Glutamatergic neuron (in vitro differentiated cells): ENCODE results near the gene PFN2. TPM values are rescaled to one million over a fixed set of nuclear protein-coding genes. Genes with fewer than 3 reads are reported as not detected.

ENCODE experiments used
- DNase-seq: peaks from one replicate; pipeline ENCODE4 v3.0.0; 2022
- H3K27ac Mint-ChIP-seq: one replicate; pipeline ENCODE4 v1.8.0; 2020; ENCODE audit warnings: mild to moderate bottlenecking, mixed read lengths, inconsistent platforms; ENCODE audit not compliant: unreplicated experiment
- H3K27me3 Mint-ChIP-seq: one replicate; pipeline ENCODE4 v1.8.0; 2020; ENCODE audit warnings: mild to moderate bottlenecking, moderate library complexity, mixed read lengths, inconsistent platforms; ENCODE audit not compliant: unreplicated experiment
- H3K36me3 Mint-ChIP-seq: one replicate; pipeline ENCODE4 v1.8.0; 2020; ENCODE audit warnings: mild to moderate bottlenecking, mixed read lengths, inconsistent platforms; ENCODE audit not compliant: unreplicated experiment
- H3K4me1 Mint-ChIP-seq: one replicate; pipeline ENCODE4 v1.8.0; 2020; ENCODE audit warnings: mild to moderate bottlenecking, low read depth, mixed read lengths, inconsistent platforms; ENCODE audit not compliant: unreplicated experiment
- H3K4me3 Mint-ChIP-seq: one replicate; pipeline ENCODE4 v1.8.0; 2020; ENCODE audit warnings: mild to moderate bottlenecking, mixed read lengths, inconsistent platforms; ENCODE audit not compliant: unreplicated experiment
- H3K9me3 Mint-ChIP-seq: one replicate; pipeline ENCODE4 v1.8.0; 2020; ENCODE audit warnings: mild to moderate bottlenecking, moderate library complexity, mixed read lengths, inconsistent platforms; ENCODE audit not compliant: unreplicated experiment
- total RNA-seq: library from RNA; stranded (reverse); fragmentation: NEBNext Ultra II Directional; extraction: Animal tissue kit (Norgen Biotek cat#: 25700); gene quantifications from one replicate; pipeline ENCODE4 v1.2.1, GENCODE V29; 2021; ENCODE audit not compliant: unreplicated experiment
- TF ChIP-seq, protein P1 (sequence below): fragments of 200-600 bp; sonication (generic); IDR thresholded peaks from one replicate; pipeline ENCODE4 v1.5.0; 2021; ENCODE audit not compliant: partially characterized antibody, unreplicated experiment

Gene PFN2
- total RNA-seq, 1 donor from 2014 or later: 364 TPM

DNA sequence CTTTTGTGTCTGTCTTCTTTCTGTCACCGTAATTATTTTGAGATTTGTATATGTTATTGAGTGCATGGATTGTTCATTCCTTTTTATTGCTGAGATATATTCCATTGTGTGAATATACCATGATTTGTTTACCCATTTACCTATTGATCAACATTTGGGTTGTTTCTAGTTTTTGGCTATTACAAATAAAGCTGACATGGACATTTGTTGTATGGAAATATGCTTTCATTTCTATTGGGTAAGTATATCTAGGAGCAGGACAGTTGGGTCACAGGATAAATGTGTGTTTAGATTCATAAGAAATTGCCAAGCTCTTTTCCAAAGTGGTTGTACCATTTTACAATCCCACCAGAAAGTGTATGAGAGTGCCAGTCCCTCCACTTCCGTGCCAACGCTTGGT, 51.2 kb downstream of the PFN2 start:
- Mint-ChIP-seq H3K36me3 (no peaks in the 10 kb centered on the region), H3K4me1 (no peaks in the 10 kb centered on the region)

DNA sequence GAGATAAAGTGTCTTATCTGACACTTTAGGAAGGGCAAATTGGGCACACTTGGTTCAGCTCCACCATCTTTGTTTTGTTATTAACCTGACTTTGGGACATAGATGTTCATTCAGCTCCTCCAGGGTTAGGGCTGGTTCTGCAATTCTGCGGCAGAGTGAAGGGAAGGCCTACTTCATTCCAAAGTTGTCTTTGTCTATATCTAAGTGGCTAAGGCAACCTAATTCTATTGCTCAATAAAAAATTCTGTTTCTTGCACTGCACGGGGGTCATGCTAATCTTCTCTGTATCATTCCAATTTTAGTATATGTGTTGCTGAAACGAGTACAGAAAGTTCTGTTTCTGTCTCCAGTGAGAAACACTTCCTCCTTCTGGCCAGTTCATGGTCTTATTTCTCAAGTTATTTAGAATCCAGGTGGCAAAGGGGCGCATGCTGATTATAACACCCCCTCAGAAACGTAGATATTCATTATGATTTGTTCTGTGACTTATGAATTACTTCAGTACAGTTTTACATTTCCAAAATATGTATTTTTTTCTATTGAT, 53.5 kb downstream of the PFN2 start:
- H3K36me3 Mint-ChIP-seq: no peaks in the 10 kb centered on the region
- no peaks in the 10 kb centered on the region for H3K4me1 Mint-ChIP-seq
- H3K27me3 Mint-ChIP-seq: peaks cover 2% of the 10 kb centered on the region
- no peaks in the 10 kb centered on the region for H3K9me3 Mint-ChIP-seq
- no peak for DNase-seq
- H3K4me3 Mint-ChIP-seq: no peak overlapping the region
- H3K27ac Mint-ChIP-seq: no peak overlapping the region
- TF ChIP-seq, protein P1, sequence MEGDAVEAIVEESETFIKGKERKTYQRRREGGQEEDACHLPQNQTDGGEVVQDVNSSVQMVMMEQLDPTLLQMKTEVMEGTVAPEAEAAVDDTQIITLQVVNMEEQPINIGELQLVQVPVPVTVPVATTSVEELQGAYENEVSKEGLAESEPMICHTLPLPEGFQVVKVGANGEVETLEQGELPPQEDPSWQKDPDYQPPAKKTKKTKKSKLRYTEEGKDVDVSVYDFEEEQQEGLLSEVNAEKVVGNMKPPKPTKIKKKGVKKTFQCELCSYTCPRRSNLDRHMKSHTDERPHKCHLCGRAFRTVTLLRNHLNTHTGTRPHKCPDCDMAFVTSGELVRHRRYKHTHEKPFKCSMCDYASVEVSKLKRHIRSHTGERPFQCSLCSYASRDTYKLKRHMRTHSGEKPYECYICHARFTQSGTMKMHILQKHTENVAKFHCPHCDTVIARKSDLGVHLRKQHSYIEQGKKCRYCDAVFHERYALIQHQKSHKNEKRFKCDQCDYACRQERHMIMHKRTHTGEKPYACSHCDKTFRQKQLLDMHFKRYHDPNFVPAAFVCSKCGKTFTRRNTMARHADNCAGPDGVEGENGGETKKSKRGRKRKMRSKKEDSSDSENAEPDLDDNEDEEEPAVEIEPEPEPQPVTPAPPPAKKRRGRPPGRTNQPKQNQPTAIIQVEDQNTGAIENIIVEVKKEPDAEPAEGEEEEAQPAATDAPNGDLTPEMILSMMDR: no peak

More for the DNA sequence above, 51.2 kb downstream of the PFN2 start:
- Mint-ChIP-seq H3K27ac (no peak overlapping the region), H3K27me3 (peaks cover 2% of the 10 kb centered on the region), H3K9me3 (no peaks in the 10 kb centered on the region), H3K4me3 (no peak overlapping the region)
- DNase-seq: no peak
- TF ChIP-seq, protein P1: no peak

Other genes with a start within 250 kb of the PFN2 start
- gene COMMD2, start 218.4 kb downstream of the PFN2 start, total RNA-seq: 60.8 TPM
- not detected for gene ANKUB1, start 178.3 kb downstream of the PFN2 start, total RNA-seq
- gene RNF13, start 157.7 kb downstream of the PFN2 start, total RNA-seq: 29.0 TPM